GM18507 (cell line): ENCODE results near the gene FAM168A.

ENCODE experiments used
- DNase-seq: peaks from one replicate; pipeline ENCODE4 v3.0.0; 2011; ENCODE audit warnings: low read depth; ENCODE audit not compliant: insufficient read length; ENCODE audit errors: extremely low spot score
- FAIRE-seq: peaks from 2 replicates; lab custom pipeline; 2011; peaks lifted over from hg19 to GRCh38; lab: Jason Lieb, UNC

FAM168A gene

DNA sequence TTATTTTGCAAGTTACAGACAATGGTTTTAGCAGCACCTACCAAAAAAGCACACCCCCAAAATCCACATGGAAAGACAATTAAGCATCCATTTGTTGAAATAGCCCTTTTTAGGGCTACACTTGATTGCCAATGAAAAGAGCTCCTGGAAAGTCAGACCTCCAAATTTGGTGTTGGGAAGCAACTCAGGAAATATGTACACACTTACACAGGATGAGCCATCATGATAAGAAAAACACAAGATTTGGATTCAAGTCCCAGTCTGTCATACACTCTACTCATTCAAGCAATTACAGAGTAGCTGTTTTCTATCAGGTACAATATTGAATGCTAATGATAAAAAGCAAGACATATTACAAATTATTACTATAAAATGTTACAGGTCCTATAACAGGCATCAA, 31.5 kb downstream of the FAM168A start:
- no peak for FAIRE-seq
- DNase-seq: no peak

DNA sequence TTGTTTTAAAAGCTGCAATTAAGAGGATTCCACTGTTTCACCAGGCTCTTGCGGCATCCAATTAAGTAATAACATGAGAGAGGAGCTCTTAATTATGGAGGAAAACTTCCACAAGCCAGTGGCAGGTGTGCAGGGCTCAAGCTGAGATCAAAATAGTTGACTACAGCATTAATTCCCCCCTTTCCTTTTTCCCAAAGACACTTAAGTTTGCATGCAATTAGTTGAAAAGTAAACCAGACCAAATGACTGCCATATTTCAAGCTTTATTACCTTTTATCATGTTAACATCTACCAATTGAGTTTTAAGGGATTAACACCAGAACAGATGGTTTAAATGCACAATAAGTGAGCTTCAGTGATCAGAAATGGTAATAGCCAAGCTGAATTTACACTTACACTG, 32.1 kb downstream of the FAM168A start:
- FAIRE-seq: no peak
- no peak for DNase-seq

DNA sequence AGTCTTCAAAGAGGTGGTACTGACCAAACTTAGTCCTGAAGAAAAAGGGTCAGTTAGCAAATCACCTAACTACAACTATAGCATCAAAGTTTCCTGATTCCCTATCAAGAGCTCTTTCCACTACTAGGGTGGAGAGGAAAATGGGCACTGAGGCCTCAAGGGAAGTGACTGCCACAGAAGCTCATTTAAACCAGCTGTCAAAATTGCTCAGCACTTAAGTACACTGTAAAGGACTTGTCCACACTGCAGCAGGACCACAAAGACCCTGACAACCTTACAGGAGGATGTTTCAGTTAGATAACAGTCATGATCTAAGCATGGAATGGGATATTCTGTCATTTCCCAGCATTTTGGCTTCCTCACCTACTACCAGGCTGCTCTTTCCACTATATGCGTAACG, 33.0 kb downstream of the FAM168A start:
- DNase-seq (no peak), FAIRE-seq (no peak)

DNA sequence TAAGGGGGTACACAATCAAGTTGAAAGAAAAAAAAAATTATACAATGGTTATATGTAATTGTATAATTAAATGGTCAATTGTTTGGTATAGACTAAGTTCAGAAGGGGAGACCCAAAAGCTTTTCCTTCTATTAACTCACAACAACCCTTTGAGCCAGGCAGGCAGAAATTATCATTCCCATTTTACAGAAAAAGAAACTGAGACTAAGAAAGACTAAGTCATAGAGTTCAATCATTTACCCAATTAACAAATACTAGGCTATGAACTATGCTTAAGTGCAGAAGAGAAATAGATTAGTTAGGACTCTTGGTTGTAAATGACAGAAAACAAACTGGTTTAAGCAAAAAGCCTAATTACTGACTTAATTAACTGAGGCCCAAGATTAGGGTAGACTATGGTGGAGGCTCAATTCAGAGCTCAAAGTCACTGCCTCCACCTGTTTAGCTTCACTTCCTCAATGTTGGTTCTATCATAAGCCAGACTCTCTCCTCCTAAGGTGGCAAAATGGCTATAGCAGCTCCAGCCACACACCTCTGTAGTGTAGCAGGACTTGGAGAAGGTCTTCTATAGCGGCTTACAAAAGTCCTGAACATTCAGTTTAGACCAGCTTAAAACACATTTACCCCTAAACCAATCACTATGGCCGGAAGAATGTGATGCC, 34.2 kb downstream of the FAM168A start:
- FAIRE-seq (peak; percentile 5), DNase-seq (no peak)

DNA sequence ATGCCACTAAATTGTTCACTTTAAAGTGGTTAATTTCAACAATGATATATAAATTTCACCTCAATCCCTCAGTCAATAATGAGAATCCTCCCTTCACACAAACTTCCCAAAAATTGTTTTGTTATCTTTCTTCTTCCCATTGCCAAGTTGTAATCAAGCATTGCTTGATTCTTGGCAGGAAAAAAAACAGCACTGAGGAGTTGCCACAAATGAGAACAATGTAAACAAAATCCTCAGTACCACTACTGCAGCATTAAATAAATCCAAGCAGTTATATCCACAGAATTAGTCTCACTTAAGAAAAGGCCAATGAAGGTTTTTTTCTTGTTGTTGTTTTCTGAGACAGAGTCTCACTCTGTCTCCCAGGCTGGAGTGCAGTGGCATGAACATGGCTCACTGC, 38.2 kb downstream of the FAM168A start:
- FAIRE-seq (no peak), DNase-seq (no peak)

DNA sequence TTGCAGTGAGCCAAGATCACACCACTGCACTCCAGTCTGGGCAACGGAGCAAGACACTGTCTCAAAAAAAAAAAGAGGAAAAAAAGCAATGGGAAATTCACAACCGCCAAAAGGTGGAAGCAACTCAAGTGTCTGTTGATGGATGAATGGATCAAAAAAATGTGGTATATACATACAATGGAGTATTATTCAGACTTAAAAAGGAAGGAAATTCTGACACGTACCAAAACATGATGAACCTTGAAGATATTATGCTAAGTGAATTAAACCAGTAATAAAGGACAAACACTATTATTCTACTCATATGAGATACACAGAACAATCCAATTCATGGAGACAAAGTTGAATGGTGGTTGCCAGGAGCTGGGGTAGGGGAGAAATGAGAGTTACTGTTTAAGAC, 40.9 kb downstream of the FAM168A start:
- DNase-seq: no peak
- FAIRE-seq: no peak

DNA sequence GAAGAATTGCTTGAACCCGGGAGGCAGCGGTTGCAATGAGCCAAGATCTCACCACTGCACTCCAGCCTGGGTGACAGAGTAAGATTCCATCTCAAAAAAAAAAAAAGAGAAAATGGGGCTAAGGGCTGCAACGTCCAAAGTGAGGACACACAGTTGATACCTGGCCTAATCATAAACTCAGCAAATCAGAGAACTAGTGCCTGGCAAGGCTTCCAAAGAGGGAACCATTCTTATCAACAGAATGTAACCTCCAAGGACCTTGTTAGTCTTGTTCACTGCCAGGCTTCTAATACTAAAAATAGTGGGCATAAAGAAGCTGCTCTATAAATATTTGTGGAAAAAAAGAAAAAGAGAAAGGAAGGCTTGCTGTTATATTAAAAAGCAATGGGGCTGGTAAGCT, 42.3 kb downstream of the FAM168A start:
- DNase-seq (no peak), FAIRE-seq (no peak)

DNA sequence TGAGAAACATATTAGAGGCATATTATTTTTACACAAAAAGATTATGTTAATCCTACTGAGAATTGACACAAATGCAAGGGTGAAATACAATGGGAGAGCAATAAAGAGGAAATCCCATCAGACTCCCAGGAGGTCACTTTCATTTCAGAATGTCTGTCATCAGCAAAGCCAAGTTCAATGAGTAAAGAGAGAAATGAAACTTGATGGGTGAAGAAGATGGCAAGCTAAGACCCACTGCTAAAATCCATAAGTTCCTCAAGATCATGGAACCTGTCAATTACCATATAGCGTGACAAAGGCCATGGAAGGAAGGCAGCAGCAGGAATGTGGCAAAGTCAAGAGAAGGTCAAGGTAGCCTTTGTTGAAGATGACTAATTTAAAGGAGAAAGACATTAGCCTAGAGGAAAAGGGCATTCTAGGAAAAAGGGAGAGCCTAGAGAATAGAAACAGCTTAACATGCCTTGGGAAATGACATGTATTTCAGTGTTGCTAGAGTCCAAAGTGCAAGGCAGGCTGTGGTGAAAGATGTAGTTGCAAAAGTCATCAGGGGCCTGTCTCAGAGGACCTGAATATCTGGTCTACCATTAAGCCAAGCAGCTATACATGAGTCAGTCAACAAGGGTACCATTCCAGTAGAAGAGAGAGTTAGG, 43.1 kb downstream of the FAM168A start:
- FAIRE-seq: no peak
- DNase-seq: no peak

DNA sequence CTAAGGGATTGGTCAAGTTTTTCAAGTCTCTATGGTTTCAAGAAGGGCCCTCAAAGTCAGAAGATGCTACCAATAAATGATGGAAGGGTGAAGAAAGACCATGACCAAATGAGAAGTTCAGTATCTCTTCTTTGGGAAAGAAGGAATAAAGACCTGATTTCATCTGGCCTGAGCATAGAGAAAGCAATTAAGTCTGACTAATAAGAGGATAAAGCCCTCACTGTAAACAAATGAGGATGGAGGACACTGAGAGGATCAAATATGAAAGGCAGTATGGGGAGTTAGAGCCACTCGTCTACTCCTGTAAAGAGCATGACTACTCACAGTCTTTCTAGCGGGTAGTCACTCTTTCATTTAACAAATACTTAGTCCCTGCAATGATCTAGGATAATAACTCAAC, 44.6 kb downstream of the FAM168A start:
- FAIRE-seq: no peak

DNA sequence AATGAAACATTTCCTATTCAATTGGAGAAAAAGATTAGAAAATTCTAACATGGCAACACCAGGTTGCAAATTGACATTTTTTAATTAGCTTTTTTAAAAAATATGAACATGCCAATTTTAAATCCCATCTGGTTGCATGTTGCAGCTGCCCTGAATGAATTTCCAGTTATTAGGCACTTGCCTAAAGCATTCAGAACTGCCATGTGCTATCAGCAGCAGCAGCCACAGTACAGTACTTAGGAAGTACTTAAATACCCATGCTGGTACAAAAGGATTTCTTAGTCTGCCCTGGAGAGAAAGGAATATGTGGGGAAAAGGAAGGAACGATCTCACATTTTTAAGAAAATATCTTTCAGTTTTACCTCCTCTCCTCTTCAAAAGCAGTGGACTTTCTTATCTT, 46.2 kb downstream of the FAM168A start:
- DNase-seq: no peak
- FAIRE-seq: no peak

More for the DNA sequence above, 44.6 kb downstream of the FAM168A start:
- DNase-seq: no peak

DNA sequence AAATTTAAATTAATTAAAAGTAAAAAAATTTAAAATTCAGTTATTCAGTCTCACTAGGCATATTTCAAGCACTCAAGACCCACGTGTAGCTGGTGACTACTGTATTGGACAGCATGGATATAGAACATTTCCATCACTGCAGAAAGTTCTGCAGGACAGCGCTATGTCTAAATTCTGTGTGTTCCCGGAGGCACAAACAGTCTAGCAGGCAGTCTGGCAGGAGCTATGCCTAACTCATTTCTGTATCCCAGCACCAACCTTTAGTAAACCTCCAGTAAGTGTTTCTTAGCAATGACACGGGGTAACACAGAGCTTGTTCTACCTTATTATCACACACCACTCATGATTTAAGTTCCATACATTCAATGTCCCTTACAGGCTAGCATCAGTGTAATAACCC, 48.5 kb downstream of the FAM168A start:
- DNase-seq: no peak
- no peak for FAIRE-seq

DNA sequence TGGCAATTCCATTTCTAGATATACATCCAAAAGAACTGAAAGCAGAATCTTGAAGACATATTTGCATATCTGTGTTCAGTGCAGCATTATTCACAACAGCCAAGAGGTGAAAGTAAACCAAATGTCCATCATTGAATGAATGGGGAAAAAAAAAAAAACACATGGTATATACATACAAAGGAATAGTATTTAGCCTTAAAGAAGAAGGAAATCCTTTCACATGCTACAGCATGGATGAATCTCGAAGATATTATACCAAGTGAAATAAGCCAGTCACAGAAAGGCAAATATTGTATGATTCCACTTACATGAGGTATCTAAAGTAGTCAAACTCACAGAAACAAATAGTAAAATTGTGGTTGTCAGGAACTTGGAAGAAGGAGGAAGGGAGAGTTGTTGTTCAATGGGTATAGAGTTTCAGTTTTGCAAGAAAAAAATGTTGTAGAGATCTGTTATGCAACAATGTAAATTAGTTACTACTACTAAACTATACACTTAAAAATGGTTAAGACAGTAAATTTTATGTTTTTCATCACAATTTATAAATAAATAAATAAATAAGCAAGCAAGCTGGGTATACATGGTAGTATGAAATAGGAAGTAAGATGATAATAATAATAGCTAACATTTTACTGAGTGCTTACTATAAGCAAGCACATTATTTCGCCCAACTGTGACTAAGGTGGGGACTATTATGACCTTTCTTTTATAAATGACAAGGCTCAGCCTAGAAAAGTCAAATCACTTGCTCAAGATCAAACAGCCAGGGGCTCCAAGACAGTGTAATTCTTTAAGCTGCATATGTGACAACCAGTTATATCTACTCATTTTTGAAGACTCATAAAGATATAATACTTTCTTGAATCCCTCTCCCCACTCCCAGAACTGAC, 50.0 kb downstream of the FAM168A start:
- DNase-seq (no peak), FAIRE-seq (no peak)

DNA sequence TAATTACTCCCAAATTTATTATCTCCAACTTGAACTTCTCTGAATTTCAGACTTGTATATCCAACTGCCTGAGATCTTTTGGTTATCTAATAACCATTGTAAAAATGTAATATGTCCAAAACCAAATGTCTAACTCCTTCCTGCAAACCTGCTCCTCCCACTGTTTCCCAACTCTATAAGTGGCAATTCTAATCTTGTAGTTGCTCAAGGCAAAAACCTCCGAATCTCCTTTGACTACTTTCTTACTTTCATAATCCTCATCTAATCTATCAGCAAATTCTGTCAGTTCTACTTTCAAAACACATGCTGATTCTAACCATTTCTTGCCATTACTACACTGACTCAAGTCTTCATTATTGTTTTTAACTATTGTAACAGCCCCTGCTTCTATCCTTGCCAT, 55.7 kb downstream of the FAM168A start:
- FAIRE-seq (no peak), DNase-seq (no peak)

DNA sequence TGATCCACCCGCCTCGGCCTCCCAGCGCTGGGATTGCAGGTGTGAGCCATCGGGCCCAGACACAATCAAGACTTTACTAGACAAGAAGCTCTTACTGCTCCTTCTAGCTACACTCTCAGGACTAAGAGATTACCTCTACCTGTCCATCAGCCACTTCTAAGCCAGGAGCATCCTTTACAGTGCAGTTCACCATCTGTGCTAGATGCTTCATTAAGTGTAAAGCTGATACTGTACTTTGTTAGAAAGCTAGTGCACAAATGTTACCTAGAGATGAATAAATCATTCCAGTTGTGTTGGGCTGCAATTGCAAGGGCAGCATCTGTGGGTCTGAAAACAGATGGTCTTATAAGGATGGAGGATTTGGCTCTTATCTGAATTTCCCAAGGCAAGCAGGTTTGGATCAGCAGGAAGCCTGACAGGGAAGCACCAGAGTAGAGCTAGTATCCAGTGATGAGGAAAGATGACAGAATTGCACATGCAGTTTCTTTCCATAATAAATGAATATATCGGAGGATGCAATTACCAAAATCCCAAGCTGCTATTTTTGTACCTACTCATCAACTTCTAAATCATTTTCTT, 58.3 kb downstream of the FAM168A start:
- DNase-seq (no peak), FAIRE-seq (no peak)

DNA sequence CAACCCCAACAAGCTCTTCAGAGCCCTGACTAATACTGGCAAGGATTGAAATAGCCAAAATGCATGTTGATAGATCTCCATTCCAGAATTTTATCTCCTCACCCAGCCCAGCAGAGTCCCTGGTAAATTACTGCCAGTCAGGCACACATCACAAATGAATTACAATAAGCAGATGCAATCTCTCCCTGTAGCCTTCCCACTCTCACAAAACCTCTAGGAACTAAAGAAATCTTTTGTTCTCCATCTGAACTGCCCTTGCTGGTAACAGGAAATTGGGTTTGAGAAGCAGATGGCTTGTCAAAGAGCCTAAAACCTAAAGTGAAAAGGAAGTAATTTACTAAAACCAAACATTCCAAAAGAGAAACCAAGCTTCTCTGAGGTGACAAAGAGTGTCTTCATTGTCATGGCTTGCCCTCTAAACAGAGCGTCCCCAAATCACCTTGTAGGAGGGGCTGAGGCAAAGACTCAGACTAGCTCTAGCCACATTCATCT, 59.5 kb downstream of the FAM168A start:
- FAIRE-seq (peak; percentile 78), DNase-seq (no peak)

DNA sequence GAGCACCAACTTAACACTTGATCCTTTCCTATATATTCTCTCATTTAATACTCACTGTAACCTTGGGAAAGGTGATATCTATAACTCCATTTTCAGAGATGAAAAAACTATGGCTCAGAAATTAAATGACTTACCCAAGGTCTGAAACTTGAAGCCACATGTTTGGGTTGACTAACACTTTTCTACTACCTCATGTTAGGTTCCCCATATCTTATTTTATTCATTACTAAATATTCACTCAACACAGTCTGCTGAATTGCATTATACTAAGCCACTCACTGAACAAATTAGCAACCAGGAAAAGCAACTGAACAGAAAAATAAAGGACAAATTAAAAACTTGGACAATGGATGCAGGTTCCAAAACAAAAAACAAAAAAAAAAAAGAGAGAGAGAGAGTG, 59.9 kb downstream of the FAM168A start:
- DNase-seq: no peak
- no peak for FAIRE-seq

DNA sequence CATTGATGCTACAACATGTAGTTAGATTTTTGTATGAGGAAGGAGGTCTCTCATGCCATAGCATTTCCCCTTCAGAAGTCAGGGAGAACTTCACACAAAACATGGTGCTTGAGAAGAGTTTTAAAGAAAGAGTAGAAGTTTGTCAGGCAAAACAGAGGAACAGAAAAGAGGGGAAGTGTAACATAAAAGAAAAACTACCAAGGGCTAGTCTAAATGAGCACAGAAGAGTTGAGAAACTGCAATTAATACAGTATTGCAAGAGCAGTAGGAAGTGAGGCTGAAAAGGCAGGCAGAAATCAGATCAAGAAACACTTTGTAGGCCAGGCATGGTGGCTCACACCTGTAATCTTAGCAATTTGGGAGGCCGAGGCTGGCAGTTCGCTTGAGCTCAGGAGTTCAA, 61.0 kb downstream of the FAM168A start:
- FAIRE-seq (no peak), DNase-seq (no peak)

DNA sequence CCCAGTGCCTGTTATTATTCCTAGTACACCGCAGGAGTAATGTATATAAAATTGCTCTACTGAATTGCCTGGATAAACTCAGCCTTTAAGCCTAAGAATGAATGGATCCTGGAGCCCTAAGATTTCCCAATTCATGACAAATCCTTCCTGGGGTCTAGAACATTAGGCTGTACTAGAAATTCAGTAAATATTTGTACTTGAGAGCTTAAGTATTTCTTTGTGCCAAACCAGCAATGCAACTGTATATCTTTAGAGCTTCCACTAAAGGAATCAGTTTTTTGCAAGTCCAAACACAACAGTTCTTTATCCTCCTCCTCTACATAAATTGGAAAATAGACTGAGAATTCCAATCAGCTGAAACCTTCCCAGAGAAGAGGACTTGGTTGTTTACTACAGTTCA, 65.6 kb downstream of the FAM168A start:
- FAIRE-seq (no peak), DNase-seq (no peak)

DNA sequence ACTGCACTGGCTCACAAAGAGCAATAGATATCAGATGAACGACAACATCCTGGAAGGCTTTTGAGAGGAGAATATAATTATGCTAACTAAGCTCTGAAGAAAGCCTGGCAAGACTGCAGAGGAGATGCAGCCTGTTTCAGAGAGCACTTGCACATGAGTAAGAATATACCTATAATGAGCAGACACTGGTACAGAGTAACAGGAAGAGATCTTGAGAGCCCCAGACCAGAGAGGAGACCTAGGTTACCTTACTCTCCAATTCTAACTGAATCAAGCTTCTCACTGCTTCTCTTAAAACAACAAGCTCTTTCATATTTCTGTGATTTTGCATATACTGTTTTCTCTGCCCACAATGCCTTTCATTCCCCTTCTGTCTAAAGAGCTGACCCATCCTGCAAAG, 66.5 kb downstream of the FAM168A start:
- FAIRE-seq (no peak), DNase-seq (no peak)

DNA sequence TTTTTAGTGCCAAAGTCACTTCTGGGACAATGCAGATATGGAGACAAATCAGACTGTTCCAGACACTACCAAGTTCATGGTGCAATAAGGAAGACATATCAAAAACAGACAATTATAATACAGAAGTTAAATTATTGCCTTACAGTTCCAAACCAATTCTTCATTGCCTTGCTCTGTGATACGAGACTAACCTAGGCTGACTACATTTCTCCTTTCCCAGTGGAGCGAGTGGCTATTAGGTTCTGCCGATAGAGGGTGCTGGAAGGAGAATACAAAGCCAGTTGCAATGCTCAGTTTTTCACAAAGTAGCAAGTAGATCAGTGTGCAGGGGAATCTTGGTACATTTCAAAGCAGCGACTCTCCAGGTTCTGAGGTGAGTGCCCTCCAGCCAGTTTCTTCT, 67.8 kb downstream of the FAM168A start:
- no peak for FAIRE-seq
- DNase-seq: no peak
